Calu3 (cell line): ENCODE measurements around the gene GHR. TPM values are rescaled to one million over a fixed set of nuclear protein-coding genes. Genes with fewer than 3 reads are reported as not detected.

Experiments used
- BruUV-seq: library from RNA; stranded (reverse); fragments of 400-500 nt; replicated peaks from 2 replicates; lab custom pipeline; 2021; lab: Mats Ljungman, UMichigan
- CTCF ChIA-PET: fragments of 300-600 bp; sonication (Branson Sonifier 250); formaldehyde crosslinking; loops from one replicate; lab custom pipeline; 2022; ENCODE audit warnings: antibody characterized with exemption; lab: Charles Lee
- DNase-seq: peaks from one replicate; pipeline ENCODE4 v3.0.0; 2022
- H3K27ac Mint-ChIP-seq: one replicate; pipeline ENCODE4 v1.8.0; 2022; ENCODE audit warnings: mixed read lengths; ENCODE audit not compliant: unreplicated experiment
- H3K27me3 Mint-ChIP-seq: one replicate; pipeline ENCODE4 v1.8.0; 2022; ENCODE audit warnings: mixed read lengths; ENCODE audit not compliant: unreplicated experiment
- H3K36me3 Mint-ChIP-seq: one replicate; pipeline ENCODE4 v1.8.0; 2022; ENCODE audit warnings: mild to moderate bottlenecking, moderate library complexity, mixed read lengths; ENCODE audit not compliant: insufficient read depth, unreplicated experiment
- H3K4me1 Mint-ChIP-seq: one replicate; pipeline ENCODE4 v1.8.0; 2022; ENCODE audit warnings: mild to moderate bottlenecking, low read depth, mixed read lengths; ENCODE audit not compliant: unreplicated experiment
- H3K4me3 Mint-ChIP-seq: one replicate; pipeline ENCODE4 v1.8.0; 2022; ENCODE audit warnings: mild to moderate bottlenecking, low read depth, moderate library complexity, mixed read lengths; ENCODE audit not compliant: unreplicated experiment
- H3K9me3 Mint-ChIP-seq: one replicate; pipeline ENCODE4 v1.8.0; 2022; ENCODE audit warnings: low read depth, mixed read lengths; ENCODE audit not compliant: unreplicated experiment
- intact Hi-C: fragments of 100-400 bp; cut with micrococcal nuclease; formaldehyde crosslinking; loops from one replicate; pipeline ENCODE4 v1.10.0; 2022; ENCODE audit not compliant: unreplicated experiment
- total RNA-seq: library from RNA; stranded (reverse); gene quantifications from 2 replicates; pipeline ENCODE4 v1.2.3, GENCODE V29; 2022
- TF ChIP-seq, protein P1 (sequence below): fragments of 200-600 bp; IDR thresholded peaks from one replicate; pipeline ENCODE4 v1.8.0; 2022; ENCODE audit warnings: antibody characterized with exemption; ENCODE audit not compliant: unreplicated experiment

The GHR gene
- total RNA-seq, 1 experiment from 2014 or later = 0.45 TPM

DNA sequence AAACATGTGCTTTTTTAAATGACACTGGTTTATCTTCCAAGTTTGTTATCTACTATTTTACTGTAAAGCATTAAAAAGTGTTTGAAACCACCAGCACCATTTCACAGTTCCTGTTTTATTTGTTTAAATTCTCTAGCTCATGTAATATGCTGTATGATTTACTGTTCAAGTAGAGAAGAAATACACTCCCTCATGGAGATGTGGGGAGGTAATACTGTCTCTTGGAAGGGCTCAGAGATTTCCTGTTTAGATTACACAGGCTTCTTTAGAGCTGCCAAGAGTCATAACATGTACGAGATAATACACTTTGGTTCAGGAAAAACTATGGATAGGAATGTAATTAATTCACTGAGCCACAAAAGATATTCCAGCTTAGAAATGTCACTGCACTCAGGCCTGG lies 198.4 kb downstream of the GHR start:
- TF ChIP-seq, protein P1, sequence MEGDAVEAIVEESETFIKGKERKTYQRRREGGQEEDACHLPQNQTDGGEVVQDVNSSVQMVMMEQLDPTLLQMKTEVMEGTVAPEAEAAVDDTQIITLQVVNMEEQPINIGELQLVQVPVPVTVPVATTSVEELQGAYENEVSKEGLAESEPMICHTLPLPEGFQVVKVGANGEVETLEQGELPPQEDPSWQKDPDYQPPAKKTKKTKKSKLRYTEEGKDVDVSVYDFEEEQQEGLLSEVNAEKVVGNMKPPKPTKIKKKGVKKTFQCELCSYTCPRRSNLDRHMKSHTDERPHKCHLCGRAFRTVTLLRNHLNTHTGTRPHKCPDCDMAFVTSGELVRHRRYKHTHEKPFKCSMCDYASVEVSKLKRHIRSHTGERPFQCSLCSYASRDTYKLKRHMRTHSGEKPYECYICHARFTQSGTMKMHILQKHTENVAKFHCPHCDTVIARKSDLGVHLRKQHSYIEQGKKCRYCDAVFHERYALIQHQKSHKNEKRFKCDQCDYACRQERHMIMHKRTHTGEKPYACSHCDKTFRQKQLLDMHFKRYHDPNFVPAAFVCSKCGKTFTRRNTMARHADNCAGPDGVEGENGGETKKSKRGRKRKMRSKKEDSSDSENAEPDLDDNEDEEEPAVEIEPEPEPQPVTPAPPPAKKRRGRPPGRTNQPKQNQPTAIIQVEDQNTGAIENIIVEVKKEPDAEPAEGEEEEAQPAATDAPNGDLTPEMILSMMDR = no peak
- H3K27ac Mint-ChIP-seq = no peak overlapping the region
- no peak for DNase-seq
- peaks cover 25% of the 10 kb centered on the region for H3K27me3 Mint-ChIP-seq
- intact Hi-C loops = no loop called here
- CTCF ChIA-PET = no interaction called here
- no peaks in the 10 kb centered on the region for H3K9me3 Mint-ChIP-seq
- no peaks in the 10 kb centered on the region for H3K4me1 Mint-ChIP-seq
- H3K4me3 Mint-ChIP-seq = no peak overlapping the region
- no TSS peak for BruUV-seq
- H3K36me3 Mint-ChIP-seq = no peaks in the 10 kb centered on the region

DNA sequence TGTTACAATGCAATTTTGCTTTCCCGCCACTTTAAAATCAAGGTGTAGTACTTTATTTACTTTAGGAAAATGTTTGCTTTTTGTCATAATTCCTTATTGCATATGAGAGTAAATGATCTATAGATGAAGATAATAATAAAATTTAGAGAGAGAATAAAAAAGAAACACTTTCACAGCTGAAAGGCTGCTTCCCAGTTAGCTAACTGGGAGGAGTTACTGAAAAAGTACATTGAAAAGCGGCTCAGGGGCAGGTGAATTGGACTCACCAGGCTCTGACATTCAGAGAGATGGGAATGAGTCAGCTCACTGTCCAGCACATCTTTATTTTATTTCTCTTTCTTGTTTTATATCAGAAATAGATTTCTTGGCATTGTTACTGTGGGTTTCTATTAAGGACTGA lies 201.7 kb downstream of the GHR start:
- no peak overlapping the region for H3K4me3 Mint-ChIP-seq
- DNase-seq = no peak
- intact Hi-C loops = no loop called here
- no peaks in the 10 kb centered on the region for H3K9me3 Mint-ChIP-seq
- H3K36me3 Mint-ChIP-seq = no peaks in the 10 kb centered on the region
- CTCF ChIA-PET = no interaction called here
- TF ChIP-seq, protein P1 = no peak
- H3K4me1 Mint-ChIP-seq = no peaks in the 10 kb centered on the region
- no TSS peak for BruUV-seq
- no peak overlapping the region for H3K27ac Mint-ChIP-seq
- H3K27me3 Mint-ChIP-seq = peaks cover 23% of the 10 kb centered on the region

DNA sequence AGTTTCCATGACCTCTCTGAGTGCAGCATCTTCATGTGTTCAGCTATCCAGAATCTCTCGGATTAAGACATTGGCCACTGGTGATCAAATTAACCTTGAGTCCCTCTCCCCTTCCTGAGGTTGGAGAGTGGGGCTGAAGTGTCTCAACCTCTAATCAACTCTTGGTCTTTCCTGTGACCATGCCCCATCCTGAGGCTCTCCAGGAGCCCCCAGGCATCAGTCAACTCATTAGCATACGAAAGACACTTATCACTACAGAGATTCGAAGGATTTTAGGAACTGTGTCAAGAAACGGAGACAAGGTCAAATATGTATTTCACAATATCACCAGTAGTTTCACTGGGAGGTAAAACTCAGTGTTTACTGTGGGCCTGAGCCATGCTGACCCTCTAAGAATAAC lies 203.2 kb downstream of the GHR start:
- H3K4me1 Mint-ChIP-seq = no peaks in the 10 kb centered on the region
- peaks cover 26% of the 10 kb centered on the region for H3K27me3 Mint-ChIP-seq
- H3K36me3 Mint-ChIP-seq = no peaks in the 10 kb centered on the region
- no peak for DNase-seq
- H3K9me3 Mint-ChIP-seq = no peaks in the 10 kb centered on the region
- intact Hi-C loops = no loop called here
- H3K27ac Mint-ChIP-seq = no peak overlapping the region
- BruUV-seq = no TSS peak
- CTCF ChIA-PET = no interaction called here
- TF ChIP-seq, protein P1 = no peak
- no peak overlapping the region for H3K4me3 Mint-ChIP-seq

DNA sequence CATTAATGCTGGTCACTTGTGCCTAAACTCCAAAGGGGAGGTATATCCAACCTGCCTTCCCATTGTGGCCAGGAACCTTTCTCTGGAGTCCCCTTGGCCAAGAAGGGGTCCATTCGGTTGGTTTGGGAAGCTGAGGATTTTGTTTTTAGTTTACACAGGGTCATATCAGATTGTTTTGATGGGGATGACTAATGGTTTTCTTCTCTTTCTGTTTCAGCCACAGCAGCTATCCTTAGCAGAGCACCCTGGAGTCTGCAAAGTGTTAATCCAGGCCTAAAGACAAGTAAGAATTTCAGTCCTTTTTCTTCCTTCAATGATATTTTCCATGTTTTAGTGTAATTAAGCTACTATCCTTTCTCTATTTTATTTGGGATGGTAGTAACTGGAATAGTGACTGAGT lies 205.6 kb downstream of the GHR start:
- CTCF ChIA-PET = no interaction called here
- TF ChIP-seq, protein P1 = no peak
- Mint-ChIP-seq H3K9me3 (no peaks in the 10 kb centered on the region), H3K4me1 (no peaks in the 10 kb centered on the region), H3K27me3 (peaks cover 38% of the 10 kb centered on the region), H3K4me3 (no peak overlapping the region), H3K27ac (no peak overlapping the region), H3K36me3 (no peaks in the 10 kb centered on the region)
- no TSS peak for BruUV-seq
- intact Hi-C loops = no loop called here
- DNase-seq = no peak
